ENCODE data around the gene RNF112.

The RNF112 gene

DNA sequence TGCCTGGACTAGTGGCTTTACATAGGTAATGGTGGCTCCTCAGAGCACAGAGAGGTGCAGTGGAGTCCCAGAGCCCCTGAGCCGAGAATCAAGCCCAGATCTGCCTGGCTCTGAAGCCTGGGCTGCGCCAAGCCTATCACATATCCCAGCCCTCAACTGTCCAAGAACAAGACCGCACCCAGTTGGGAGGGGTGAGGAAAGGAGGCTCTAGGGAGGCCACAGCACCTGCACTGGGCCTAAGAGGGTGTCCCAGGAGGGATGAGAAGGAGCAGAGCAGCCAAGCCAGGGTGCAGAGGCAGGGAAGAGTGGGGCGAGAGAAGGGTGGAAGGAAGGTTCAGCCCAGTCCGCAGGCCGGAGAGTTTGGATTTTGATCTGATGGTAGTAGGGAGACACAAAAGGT is 941 bp upstream of the RNF112 start:
- Histone ChIP-seq H3K36me3 (no peaks in the 10 kb centered on the region), H3K27ac (no peak overlapping the region), H3K4me1 (no peaks in the 10 kb centered on the region), H3K9me3 (replicated peaks in 1 of 11) (no peaks in the 10 kb centered on the region), H3K9ac (no peak overlapping the region), H3K27me3 (no peaks in the 10 kb centered on the region; a peak in 1 of 22 replicates), H3K4me3 (no peak overlapping the region), H3K4me2 (no peak overlapping the region), H4K20me1 (peaks cover 0 to 10% (median 0%) of the 10 kb centered on the region in 11 experiments; a peak in 1 of 22 replicates)
- no peak for TF ChIP-seq Cebpa-rat (IDR thresholded peaks at IDR 0.05)

DNA sequence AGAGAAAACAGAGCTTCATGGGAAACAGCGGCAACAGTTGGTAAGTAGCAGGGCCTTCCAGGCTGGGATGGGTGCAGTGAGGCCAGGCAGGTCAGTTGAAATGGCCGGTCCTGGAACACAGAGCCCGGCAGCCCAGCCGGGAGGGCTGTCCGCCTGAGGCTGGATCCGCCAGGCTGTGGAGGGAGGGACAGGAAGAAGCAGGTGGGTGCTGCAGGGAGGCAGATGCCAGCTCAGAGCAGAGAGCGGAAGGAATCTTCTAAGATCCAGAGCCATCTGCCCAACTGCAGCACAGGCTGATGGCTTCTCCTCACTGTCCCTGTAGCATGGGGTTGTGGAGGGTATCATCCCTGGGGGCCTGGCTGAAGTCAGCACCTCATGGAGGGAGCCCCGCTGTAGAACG is 599 bp downstream of the RNF112 start:
- Histone ChIP-seq H3K9me3 (replicated peaks in 1 of 11) (no peaks in the 10 kb centered on the region), H3K27me3 (no peaks in the 10 kb centered on the region; a peak in 1 of 22 replicates), H3K4me3 (no peak overlapping the region), H3K27ac (no peak overlapping the region), H3K36me3 (no peaks in the 10 kb centered on the region), H3K9ac (no peak overlapping the region), H3K4me1 (no peaks in the 10 kb centered on the region), H4K20me1 (peaks cover 0 to 11% (median 0%) of the 10 kb centered on the region in 11 experiments; a peak in 1 of 22 replicates), H3K4me2 (no peak overlapping the region)
- no peak for TF ChIP-seq Cebpa-rat (IDR thresholded peaks at IDR 0.05)

DNA sequence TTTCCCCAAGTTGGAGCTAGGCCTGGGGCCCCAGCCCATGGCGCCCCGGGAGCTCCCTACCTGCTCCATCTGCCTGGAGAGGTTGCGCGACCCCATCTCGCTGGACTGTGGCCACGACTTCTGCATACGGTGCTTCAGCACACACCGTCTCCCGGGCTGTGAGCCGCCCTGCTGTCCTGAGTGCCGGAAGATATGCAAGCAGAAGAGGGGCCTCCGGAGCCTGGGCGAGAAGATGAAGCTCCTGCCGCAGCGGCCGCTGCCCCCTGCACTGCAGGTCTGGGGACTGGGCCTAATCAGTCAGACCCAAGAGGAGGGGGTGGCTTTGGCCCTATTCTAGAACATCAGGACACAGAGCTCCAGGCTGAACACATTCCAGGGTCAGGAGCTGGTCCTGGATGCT is 1.5 kb downstream of the RNF112 start:
- H4K20me1 ChIP-seq = peaks cover 0 to 11% (median 0%) of the 10 kb centered on the region in 11 experiments; a peak in 1 of 22 replicates
- no peaks in the 10 kb centered on the region for H3K4me1 ChIP-seq
- no peaks in the 10 kb centered on the region; a peak in 1 of 22 replicates for H3K27me3 ChIP-seq
- no peak overlapping the region for H3K27ac ChIP-seq
- H3K9me3 ChIP-seq (replicated peaks in 1 of 11) = no peaks in the 10 kb centered on the region
- H3K9ac ChIP-seq = no peak overlapping the region
- no peak overlapping the region for H3K4me3 ChIP-seq
- H3K4me2 ChIP-seq = no peak overlapping the region
- no peak for TF ChIP-seq Cebpa-rat (IDR thresholded peaks at IDR 0.05)
- H3K36me3 ChIP-seq = no peaks in the 10 kb centered on the region

DNA sequence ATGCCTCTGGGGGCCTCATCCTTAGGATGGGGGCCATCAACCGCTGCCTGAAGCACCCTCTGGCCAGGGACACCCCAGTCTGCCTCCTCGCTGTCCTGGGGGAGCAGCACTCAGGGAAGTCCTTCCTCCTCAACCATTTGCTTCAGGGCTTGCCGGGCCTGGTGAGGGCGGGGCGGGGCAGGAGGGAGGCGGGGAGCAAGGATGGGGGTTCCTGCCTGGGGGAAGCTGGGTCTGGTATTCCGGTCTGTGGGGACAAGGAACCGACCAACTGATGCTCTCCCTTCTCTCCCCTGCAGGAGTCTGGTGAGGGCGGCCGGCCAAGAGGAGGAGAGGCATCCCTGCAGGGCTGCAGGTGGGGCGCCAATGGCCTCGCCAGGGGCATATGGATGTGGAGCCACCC is 2.0 kb downstream of the RNF112 start:
- H3K9me3 ChIP-seq (replicated peaks in 1 of 11) = no peaks in the 10 kb centered on the region
- no peak overlapping the region for H3K9ac ChIP-seq
- no peaks in the 10 kb centered on the region for H3K4me1 ChIP-seq
- H3K27ac ChIP-seq = no peak overlapping the region
- no peaks in the 10 kb centered on the region for H3K36me3 ChIP-seq
- no peaks in the 10 kb centered on the region; a peak in 1 of 22 replicates for H3K27me3 ChIP-seq
- TF ChIP-seq Cebpa-rat (IDR thresholded peaks at IDR 0.05) = no peak
- no peak overlapping the region for H3K4me2 ChIP-seq
- H3K4me3 ChIP-seq = no peak overlapping the region
- H4K20me1 ChIP-seq = peaks cover 0 to 11% (median 0%) of the 10 kb centered on the region in 11 experiments; a peak in 1 of 22 replicates

DNA sequence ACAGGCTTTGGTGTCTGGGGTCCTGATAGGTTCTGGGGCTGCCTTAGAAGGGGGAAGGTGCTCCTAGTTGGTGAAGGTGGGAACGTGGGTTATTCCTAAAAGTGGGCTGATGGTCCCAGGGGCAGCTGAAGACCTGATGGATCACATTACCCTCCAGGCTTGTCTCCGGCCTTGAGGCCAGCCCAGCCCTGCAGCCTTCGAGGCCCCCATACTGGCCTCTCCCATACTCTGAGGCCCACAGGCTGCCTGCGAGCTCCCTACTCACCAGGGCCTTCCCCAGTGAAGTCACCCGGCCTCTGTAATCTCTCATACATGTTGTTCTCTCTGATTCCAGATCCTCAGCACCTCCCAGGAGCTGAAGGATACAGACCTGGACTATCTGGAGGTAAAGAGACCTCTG is 2.7 kb downstream of the RNF112 start:
- no peak for TF ChIP-seq Cebpa-rat (IDR thresholded peaks at IDR 0.05)
- Histone ChIP-seq H3K27ac (no peak overlapping the region), H4K20me1 (peaks cover 0 to 11% (median 0%) of the 10 kb centered on the region in 11 experiments; a peak in 1 of 22 replicates), H3K4me2 (no peak overlapping the region), H3K4me3 (no peak overlapping the region), H3K27me3 (no peaks in the 10 kb centered on the region; a peak in 1 of 22 replicates), H3K36me3 (no peaks in the 10 kb centered on the region), H3K4me1 (no peaks in the 10 kb centered on the region), H3K9ac (no peak overlapping the region), H3K9me3 (replicated peaks in 1 of 11) (no peaks in the 10 kb centered on the region)

DNA sequence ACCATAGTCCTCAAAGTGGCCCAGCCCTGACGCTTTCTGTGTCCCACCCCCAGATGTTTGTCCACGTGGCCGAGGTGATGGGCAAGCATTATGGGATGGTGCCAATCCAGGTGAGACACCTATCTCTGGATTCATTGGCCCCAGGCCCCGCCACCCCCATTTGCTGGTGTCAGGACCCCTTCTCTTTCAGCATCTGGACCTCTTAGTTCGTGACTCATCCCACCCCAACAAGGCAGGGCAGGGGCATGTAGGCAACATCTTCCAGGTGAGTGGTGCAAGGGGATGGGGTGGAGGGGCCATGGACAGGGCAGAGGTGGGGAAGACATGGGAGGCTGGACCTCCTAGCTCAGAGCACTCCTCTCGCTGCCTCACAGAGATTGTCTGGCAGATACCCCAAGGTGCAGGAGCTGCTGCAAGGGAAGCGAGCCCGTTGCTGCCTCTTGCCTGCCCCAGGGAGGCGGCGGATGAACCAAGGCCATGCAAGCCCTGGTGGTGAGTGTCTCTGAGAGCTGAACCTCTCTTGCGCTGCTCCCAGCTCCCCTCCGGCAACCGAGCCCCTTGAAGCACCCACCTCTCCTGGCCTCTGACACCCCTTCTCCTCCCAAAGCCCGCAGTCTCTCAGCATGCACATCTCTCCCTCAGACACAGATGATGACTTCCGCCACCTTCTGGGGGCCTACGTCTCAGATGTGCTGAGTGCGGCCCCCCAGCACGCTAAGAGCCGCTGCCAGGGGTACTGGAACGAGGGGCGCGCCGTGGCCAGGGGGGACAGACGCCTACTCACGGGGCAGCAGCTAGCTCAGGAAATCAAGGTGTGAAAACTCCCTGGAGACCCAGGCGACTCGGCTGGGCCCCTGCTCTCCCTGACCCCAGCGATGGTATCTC is 3.6 kb downstream of the RNF112 start:
- no peaks in the 10 kb centered on the region for H3K36me3 ChIP-seq
- H3K9me3 ChIP-seq (replicated peaks in 1 of 11) = no peaks in the 10 kb centered on the region
- H3K27ac ChIP-seq = no peak overlapping the region
- H3K4me2 ChIP-seq = no peak overlapping the region
- H3K4me3 ChIP-seq = no peak overlapping the region
- H4K20me1 ChIP-seq = peaks cover 0 to 11% (median 0%) of the 10 kb centered on the region in 11 experiments; a peak in 1 of 22 replicates
- no peaks in the 10 kb centered on the region for H3K4me1 ChIP-seq
- H3K9ac ChIP-seq = no peak overlapping the region
- no peak for TF ChIP-seq Cebpa-rat (IDR thresholded peaks at IDR 0.05)
- H3K27me3 ChIP-seq = no peaks in the 10 kb centered on the region; a peak in 1 of 22 replicates

DNA sequence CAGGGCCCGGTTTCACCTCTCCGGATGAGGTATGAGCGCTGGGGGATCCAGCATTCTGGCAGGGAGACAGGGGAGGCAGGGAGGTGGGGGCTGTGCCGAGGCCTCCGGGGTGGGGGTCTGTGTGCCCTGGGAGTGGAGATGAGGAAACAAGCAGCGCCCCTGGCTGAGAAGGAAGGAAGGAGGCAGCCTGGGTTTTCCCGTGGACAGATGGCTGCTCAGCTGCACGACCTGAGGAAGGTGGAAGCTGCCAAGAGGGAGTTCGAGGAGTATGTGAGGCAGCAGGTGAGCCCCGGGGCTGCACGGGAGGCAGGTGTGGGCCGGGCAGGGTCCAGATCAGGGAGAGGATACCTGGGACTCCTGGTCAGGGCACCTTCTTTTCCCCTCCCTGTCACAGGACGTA is 4.3 kb downstream of the RNF112 start:
- no peaks in the 10 kb centered on the region for H3K4me1 ChIP-seq
- H3K4me3 ChIP-seq = no peak overlapping the region
- H3K36me3 ChIP-seq = no peaks in the 10 kb centered on the region
- H4K20me1 ChIP-seq = 0 out of 22 replicates have a peak, but pooled peaks cover 0 to 11% (median 0%) of the 10 kb centered on the region in 11 experiments
- no peak overlapping the region for H3K27ac ChIP-seq
- no peak overlapping the region for H3K9ac ChIP-seq
- H3K9me3 ChIP-seq (replicated peaks in 1 of 11) = no peaks in the 10 kb centered on the region
- no peak overlapping the region for H3K4me2 ChIP-seq
- no peaks in the 10 kb centered on the region; a peak in 1 of 22 replicates for H3K27me3 ChIP-seq
- no peak for TF ChIP-seq Cebpa-rat (IDR thresholded peaks at IDR 0.05)

DNA sequence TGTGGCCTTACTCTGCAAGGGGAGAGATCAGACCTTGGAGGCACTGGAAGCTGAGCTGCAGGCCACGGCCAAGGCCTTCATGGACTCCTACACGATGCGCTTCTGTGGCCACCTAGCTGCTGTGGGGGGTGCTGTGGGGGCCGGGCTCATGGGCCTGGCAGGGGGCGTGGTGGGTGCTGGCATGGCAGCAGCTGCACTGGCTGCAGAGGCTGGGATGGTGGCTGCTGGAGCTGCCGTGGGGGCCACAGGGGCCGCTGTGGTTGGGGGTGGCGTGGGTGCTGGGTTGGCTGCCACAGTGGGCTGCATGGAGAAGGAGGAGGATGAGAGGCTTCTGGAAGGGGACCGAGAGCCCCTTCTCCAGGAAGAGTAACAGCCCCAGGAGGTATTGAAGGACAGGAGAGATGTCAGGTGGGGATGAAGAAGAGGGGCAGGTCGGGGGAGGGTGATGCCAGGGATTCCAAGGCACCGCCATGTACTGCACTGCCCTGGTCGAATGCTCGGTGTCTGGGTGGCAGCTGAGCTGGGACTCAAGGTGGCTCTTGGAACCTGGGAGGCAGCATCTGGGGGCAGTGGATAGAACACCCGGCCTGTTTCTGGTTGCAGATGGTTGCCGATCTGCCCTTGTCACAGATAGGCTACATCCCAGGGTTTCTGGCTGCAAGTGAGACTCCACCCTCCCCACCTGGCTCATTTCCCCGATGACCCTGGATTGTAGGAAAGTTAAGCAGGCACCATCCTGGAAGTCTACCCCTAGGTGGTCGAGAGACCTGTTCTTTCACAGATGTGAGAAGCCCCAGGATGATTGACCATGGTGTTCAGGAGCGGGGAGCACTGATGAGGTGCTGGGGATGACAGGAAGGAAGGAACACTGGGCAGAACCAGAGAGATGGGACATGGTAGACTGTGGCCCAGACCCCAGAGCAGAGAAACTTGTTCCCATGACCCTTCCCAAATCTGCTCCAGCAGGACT is 5.1 kb downstream of the RNF112 start:
- no peaks in the 10 kb centered on the region; a peak in 1 of 22 replicates for H3K27me3 ChIP-seq
- no peak for TF ChIP-seq Cebpa-rat (IDR thresholded peaks at IDR 0.05)
- no peaks in the 10 kb centered on the region for H3K4me1 ChIP-seq

DNA sequence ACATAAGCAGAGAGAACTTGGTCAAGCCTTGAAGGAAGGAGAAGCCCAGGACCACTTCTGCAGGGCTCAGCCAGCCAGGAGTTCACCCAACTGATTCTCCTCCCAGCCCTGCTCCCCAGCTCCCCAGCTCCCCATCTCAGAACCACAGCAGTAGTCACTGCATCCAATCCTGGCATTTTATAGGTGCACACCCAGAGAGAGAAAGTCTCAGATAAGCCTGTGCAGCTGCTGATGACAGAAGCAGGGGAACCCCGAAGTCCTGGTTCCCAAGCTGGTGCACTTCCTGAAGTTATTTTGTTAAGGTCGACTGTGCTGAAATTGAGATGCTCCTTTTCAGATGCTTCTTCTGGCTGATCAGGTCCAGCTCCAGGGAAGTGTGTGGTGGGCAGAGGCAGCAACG is 6.6 kb downstream of the RNF112 start:
- Histone ChIP-seq H3K27me3 (no peaks in the 10 kb centered on the region), H3K9me3 (replicated peaks in 1 of 11) (no peaks in the 10 kb centered on the region), H3K9ac (no peak overlapping the region), H3K4me3 (no peak overlapping the region), H4K20me1 (0 out of 22 replicates have a peak, but pooled peaks cover 0 to 11% (median 0%) of the 10 kb centered on the region in 11 experiments), H3K4me1 (no peaks in the 10 kb centered on the region), H3K4me2 (no peak overlapping the region), H3K27ac (no peak overlapping the region), H3K36me3 (no peaks in the 10 kb centered on the region)
- no peak for TF ChIP-seq Cebpa-rat (IDR thresholded peaks at IDR 0.05)

More for the DNA sequence above, 5.1 kb downstream of the RNF112 start:
- 0 out of 22 replicates have a peak, but pooled peaks cover 0 to 11% (median 0%) of the 10 kb centered on the region in 11 experiments for H4K20me1 ChIP-seq
- H3K4me2 ChIP-seq = no peak overlapping the region
- no peak overlapping the region for H3K27ac ChIP-seq
- no peak overlapping the region for H3K4me3 ChIP-seq
- no peaks in the 10 kb centered on the region for H3K9me3 ChIP-seq (replicated peaks in 1 of 11)
- H3K9ac ChIP-seq = no peak overlapping the region
- no peaks in the 10 kb centered on the region for H3K36me3 ChIP-seq

Measured in BLaER1 treated with 17β-estradiol and CSF1 and Interleukin-3, amounts not matched to agents 10 nM and 100 nM (cell line).